Lung (tissue), 12 donors: ENCODE measurements around the gene DNLZ. TPM values are rescaled to one million over a fixed set of nuclear protein-coding genes. Genes with fewer than 3 reads are reported as not detected.

Experiments used
- ATAC-seq: fragments of 200-7000 bp; cut with Tn5 transposase; one replicate; pipeline ENCODE4 v1.9.1; 2020; ENCODE audit warnings: moderate number of reproducible peaks; ENCODE audit not compliant: insufficient read depth, low FRiP score
- DNase-seq, 3 donors: peaks; one replicate each; pipeline ENCODE4 v3.0.0-alpha.2; 2013 to 2017
- H3K27ac ChIP-seq, 2 donors: one replicate each; pipeline ENCODE4 v1.5.1; 2013; ENCODE audit warnings: mild to moderate bottlenecking in 2 of 2, moderate library complexity in 2 of 2, control low read depth in 1 of 2, inconsistent platforms in 1 of 2, low read depth in 1 of 2, low read length in 1 of 2
- H3K27me3 ChIP-seq, 3 donors: one replicate each; pipeline ENCODE4 v1.5.1; 2013; ENCODE audit warnings: low read length in 2 of 3; ENCODE audit not compliant: control insufficient read depth in 3 of 3, insufficient read depth in 3 of 3
- H3K36me3 ChIP-seq, 4 donors: one replicate each; pipeline ENCODE4 v1.5.1; 2013; ENCODE audit warnings: low read length in 4 of 4, mild to moderate bottlenecking in 1 of 4, moderate library complexity in 1 of 4; ENCODE audit not compliant: control insufficient read depth in 4 of 4, insufficient read depth in 4 of 4
- H3K4me1 ChIP-seq, 5 donors: one replicate each; pipeline ENCODE4 v1.5.1; 2013; ENCODE audit warnings: low read length in 5 of 5, mild to moderate bottlenecking in 2 of 5, moderate library complexity in 1 of 5; ENCODE audit not compliant: control insufficient read depth in 5 of 5, insufficient read depth in 5 of 5
- H3K4me3 ChIP-seq: one replicate; pipeline ENCODE4 v1.5.1; 2013; ENCODE audit warnings: mild to moderate bottlenecking, control low read depth, moderate library complexity
- H3K9ac ChIP-seq, 2 donors: one replicate each; pipeline ENCODE4 v1.5.1; 2013; ENCODE audit warnings: low read length in 2 of 2, control low read depth in 1 of 2; ENCODE audit not compliant: insufficient read depth in 1 of 2
- H3K9me3 ChIP-seq, 4 donors: one replicate each; pipeline ENCODE4 v1.5.1; 2013; ENCODE audit warnings: low read length in 3 of 4, mild to moderate bottlenecking in 1 of 4, moderate library complexity in 1 of 4; ENCODE audit not compliant: control insufficient read depth in 4 of 4, insufficient read depth in 3 of 4
- WGBS, 2 donors: extraction: QIAGEN DNeasy Blood & Tissue Kit; methylation state at CpG; one replicate each; pipeline ENCODE4 v1.1.7; 2013; 5-methylcytosine and 5-hydroxymethylcytosine counted together
- polyA plus RNA-seq, 2 donors: library from polyadenylated mRNA; stranded (reverse); fragments of 200-250 nt; gene quantifications; one replicate each; pipeline ENCODE4 v1.2.1, GENCODE V29; 2013
- total RNA-seq, 2 donors: library from RNA; depleted of rRNA in 1 of 2; stranded (reverse); fragments of >200 nt in 1 of 2; gene quantifications; one replicate each; pipeline ENCODE4 v1.2.1, GENCODE V29; 2014 to 2021
- TF ChIP-seq, protein P1 (sequence below): IDR thresholded peaks from 2 replicates; pipeline ENCODE4 v1.5.1; 2012; ENCODE audit warnings: mild to moderate bottlenecking; ENCODE audit errors: control extremely low read depth, extremely low read depth
- donor health status: control.
- donor health status: control.
- donor health status: Bipolar disorder and iron deficiency.
- donor health status: healthy.
- donor health status: DM: yes; HTN: yes; CAD: no.

DNLZ gene
- total and polyA plus RNA-seq, 4 donors = 7.7 to 34.3 (median 16.8) TPM

DNA sequence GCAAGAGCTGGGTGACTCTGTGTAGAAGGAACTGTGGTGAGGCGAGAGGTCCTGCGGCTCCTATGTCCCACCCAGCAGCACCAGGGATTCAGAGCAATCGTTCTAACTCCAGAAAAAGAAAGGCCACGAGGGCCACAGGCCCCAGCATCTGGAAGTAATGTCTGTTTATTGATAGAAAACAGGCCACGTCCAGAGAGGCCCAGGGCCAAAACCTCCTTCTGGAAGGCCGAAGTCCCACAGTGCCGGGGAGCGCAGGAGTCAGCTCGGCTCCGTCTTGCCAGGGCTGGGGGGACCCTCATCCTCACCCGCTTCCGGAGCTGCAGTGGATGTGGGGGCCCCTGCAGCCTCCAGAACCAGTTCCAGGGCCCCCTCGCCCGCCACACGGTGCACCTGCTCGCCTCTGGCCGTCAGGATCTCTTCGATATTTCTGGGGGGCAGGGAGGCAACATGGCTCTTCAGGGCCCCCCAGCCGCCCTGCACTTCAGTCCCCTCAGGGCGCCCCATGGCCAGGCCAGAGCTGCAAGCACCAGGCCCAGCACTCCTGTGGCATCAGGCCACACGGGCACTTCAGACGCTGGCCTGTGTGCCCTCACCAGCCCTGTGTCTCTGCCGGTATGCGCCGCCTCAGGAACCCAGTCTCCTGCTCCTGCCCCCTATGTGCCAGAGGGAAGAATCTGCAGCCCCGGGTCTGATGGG is 1.6 kb downstream of the DNLZ start:
- Histone ChIP-seq H3K9ac (no peak overlapping the region), H3K9me3 (no peaks in the 10 kb centered on the region), H3K4me1 (peaks cover 0 to 22% (median 11%) of the 10 kb centered on the region in 5 donors), H3K27ac (peak overlapping the region in 1 of 2 donors; percentile 75), H3K36me3 (peaks cover 0 to 19% (median 2%) of the 10 kb centered on the region in 4 donors), H3K27me3 (no peaks in the 10 kb centered on the region), H3K4me3 (no peak overlapping the region)
- DNase-seq (no peak), ATAC-seq (no peak)
- TF ChIP-seq, protein P1, sequence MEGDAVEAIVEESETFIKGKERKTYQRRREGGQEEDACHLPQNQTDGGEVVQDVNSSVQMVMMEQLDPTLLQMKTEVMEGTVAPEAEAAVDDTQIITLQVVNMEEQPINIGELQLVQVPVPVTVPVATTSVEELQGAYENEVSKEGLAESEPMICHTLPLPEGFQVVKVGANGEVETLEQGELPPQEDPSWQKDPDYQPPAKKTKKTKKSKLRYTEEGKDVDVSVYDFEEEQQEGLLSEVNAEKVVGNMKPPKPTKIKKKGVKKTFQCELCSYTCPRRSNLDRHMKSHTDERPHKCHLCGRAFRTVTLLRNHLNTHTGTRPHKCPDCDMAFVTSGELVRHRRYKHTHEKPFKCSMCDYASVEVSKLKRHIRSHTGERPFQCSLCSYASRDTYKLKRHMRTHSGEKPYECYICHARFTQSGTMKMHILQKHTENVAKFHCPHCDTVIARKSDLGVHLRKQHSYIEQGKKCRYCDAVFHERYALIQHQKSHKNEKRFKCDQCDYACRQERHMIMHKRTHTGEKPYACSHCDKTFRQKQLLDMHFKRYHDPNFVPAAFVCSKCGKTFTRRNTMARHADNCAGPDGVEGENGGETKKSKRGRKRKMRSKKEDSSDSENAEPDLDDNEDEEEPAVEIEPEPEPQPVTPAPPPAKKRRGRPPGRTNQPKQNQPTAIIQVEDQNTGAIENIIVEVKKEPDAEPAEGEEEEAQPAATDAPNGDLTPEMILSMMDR = no peak
- 84 to 91% methylated on average over 26 of the region's 26 CpGs for WGBS, 2 donors

- ATAC-seq = no peak
- 69 to 82% methylated on average over 43 of the region's 43 CpGs for WGBS, 2 donors
- no peaks in the 10 kb centered on the region for H3K27me3 ChIP-seq
- TF ChIP-seq, protein P1 = no peak
- peak in 2 of 3 donors; percentile 63 to 68 for DNase-seq
- no peaks in the 10 kb centered on the region for H3K9me3 ChIP-seq
- H3K9ac ChIP-seq = no peak overlapping the region
- peak overlapping the region in 1 of 2 donors; percentile 75 for H3K27ac ChIP-seq
- peaks cover 0 to 25% (median 2%) of the 10 kb centered on the region in 4 donors for H3K36me3 ChIP-seq
- H3K4me3 ChIP-seq = no peak overlapping the region
- peaks cover 0 to 22% (median 11%) of the 10 kb centered on the region in 5 donors for H3K4me1 ChIP-seq
Observed at GRCh38 chr9:136361047-136361753, 2.3 kb downstream of the DNLZ start.

DNA sequence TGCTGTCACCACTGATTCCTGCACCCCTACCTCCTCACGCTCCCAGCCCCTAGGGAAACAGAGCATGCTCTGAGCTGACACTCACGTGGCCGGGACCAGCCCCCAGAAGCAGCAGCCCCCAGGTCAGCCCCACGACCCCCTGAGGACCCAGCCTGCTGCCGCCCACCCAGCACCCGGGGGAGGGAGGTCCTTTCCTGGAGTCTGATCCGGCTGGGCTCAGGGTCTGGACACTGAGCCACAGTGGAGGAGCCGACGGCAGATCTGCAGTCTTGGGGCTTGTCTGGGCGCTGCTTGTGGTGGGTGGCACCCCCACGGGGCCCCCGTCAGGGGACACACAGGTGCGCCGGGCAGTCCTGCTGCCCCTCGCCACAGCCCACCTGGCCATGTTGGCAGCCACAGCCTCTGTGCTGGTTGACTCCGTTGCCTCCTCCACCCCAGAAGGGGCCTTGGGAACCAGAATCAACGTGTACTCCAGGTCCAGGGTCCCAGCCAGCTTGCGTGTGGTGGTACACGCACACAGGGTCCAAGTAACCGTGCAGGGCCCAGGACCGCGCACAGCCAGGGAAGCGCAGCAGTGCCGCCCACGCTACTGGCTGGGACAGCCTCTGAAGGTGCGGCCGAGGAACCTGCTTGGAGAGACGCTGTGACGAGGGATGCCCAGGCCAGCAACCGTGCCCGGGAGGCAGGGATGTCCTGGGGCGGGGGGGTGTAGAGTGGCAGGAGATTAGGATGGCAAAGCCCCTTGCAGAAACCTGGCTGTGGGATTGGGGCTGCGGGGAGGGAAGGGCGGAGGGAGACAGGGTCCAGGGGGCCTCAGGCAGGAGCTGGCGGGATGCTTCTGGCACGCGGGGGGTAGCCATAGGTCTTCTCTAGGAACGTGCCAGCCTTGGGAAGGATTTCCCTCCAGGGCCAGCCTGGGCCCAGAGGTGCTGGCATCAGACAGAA is 3.5 kb downstream of the DNLZ start:
- no peak for DNase-seq
- TF ChIP-seq, protein P1 = no peak
- peaks cover 0 to 22% (median 11%) of the 10 kb centered on the region in 5 donors for H3K4me1 ChIP-seq
- no peak overlapping the region for H3K9ac ChIP-seq
- H3K27me3 ChIP-seq = no peaks in the 10 kb centered on the region
- ATAC-seq = no peak
- H3K4me3 ChIP-seq = no peak overlapping the region
- no peaks in the 10 kb centered on the region for H3K9me3 ChIP-seq
- 82 to 83% methylated on average over 38 of the region's 38 CpGs for WGBS, 2 donors
- peaks cover 0 to 25% (median 2%) of the 10 kb centered on the region in 4 donors for H3K36me3 ChIP-seq
- H3K27ac ChIP-seq = peak overlapping the region in 1 of 2 donors; percentile 51
